Esophagus squamous epithelium (tissue), 5 donors: Measurements from ENCODE around the gene RELL1. TPM values are rescaled to one million over a fixed set of nuclear protein-coding genes. Genes with fewer than 3 reads are reported as not detected.

Experiments
- DNase-seq: peaks from one replicate; lab custom pipeline; 2025; lab: John Stamatoyannopoulos, UW
- H3K27ac ChIP-seq, 4 donors: fragments of 200-600 bp; sonication (generic); one replicate each; pipeline ENCODE4 v1.5.1; 2016 to 2019; ENCODE audit warnings: mild to moderate bottlenecking in 1 of 4
- H3K27me3 ChIP-seq, 4 donors: fragments of 200-600 bp; sonication (generic); 1 replicate in 3 of 4; 2 replicates in 1 of 4; pipeline versions ENCODE4 v1.5.1 to v1.6.0; 2017 to 2021; ENCODE audit warnings: antibody characterized with exemption in 1 of 4
- H3K36me3 ChIP-seq, 3 donors: fragments of 200-600 bp; sonication (generic); one replicate each; pipeline ENCODE4 v1.5.1; 2016 to 2019
- H3K4me1 ChIP-seq, 3 donors: fragments of 200-600 bp; sonication (generic); one replicate each; pipeline ENCODE4 v1.5.1; 2017 to 2019
- H3K4me3 ChIP-seq, 4 donors: fragments of 200-600 bp; sonication (generic); 1 replicate in 3 of 4; 2 replicates in 1 of 4; pipeline ENCODE4 v1.5.1; 2016 to 2019; ENCODE audit warnings: mild to moderate bottlenecking in 2 of 4, moderate library complexity in 1 of 4
- H3K9me3 ChIP-seq, 3 donors: fragments of 200-600 bp; sonication (generic); one replicate each; pipeline ENCODE4 v1.5.1; 2016 to 2019
- CTCF ChIP-seq, 6 experiments: fragments of 450-650 bp in 4 of 6; fragments of 200-600 bp in 2 of 6; sonication (generic) in 2 of 6; IDR thresholded peaks; one replicate each; pipeline ENCODE4 v1.5.1; 2016 to 2019; ENCODE audit warnings: antibody characterized with exemption in 6 of 6, mild to moderate bottlenecking in 4 of 6, moderate library complexity in 4 of 6
- POLR2A ChIP-seq, 4 donors: fragments of 450-650 bp; IDR thresholded peaks; one replicate each; pipeline ENCODE4 v1.6.1; 2017; ENCODE audit warnings: antibody characterized with exemption in 4 of 4, mild to moderate bottlenecking in 4 of 4, moderate library complexity in 3 of 4
- WGBS, 2 donors: methylation state at CpG; one replicate each; pipeline ENCODE4 v1.1.5; 2018; 5-methylcytosine and 5-hydroxymethylcytosine counted together
- intact Hi-C: fragments of 100-400 bp; cut with DNase I; formaldehyde crosslinking; loops from one replicate; pipeline ENCODE4 v1.15.0; 2022
- total RNA-seq, 4 donors: library from RNA; depleted of rRNA; stranded (reverse); fragments of >200 nt; gene quantifications; one replicate each; pipeline ENCODE4 v1.1.0, GENCODE V29; 2016
- donor health status: DM: yes; HTN: yes; CAD: no.

RELL1 gene
- total RNA-seq, 4 donors from 2014 or later, result 20.3 to 49.0 (median 32.6) TPM

- Histone ChIP-seq H3K4me3 (no peak overlapping the region), H3K4me1 (no peaks in the 10 kb centered on the region), H3K27ac (no peak overlapping the region), H3K9me3 (no peaks in the 10 kb centered on the region), H3K27me3 (no peaks in the 10 kb centered on the region), H3K36me3 (no peaks in the 10 kb centered on the region)
- intact Hi-C loops, result no loop called here
- DNase-seq, result no peak
- WGBS, 2 donors, result 64 to 87% methylated on average over 5 of the region's 5 CpGs
- no peak for TF ChIP-seq CTCF (IDR thresholded peaks at IDR 0.05)
- no peak for TF ChIP-seq POLR2A (IDR thresholded peaks at IDR 0.05)
These were observed 7.4 kb upstream of the RELL1 start for GRCh38 chr4:37693450-37694190.

GRCh38 chr4:37693030-37693429 lies 6.9 kb upstream of the RELL1 start:
- no peak for DNase-seq
- Histone ChIP-seq H3K9me3 (no peaks in the 10 kb centered on the region), H3K4me3 (no peak overlapping the region), H3K4me1 (no peaks in the 10 kb centered on the region), H3K36me3 (no peaks in the 10 kb centered on the region), H3K27me3 (no peaks in the 10 kb centered on the region), H3K27ac (no peak overlapping the region)
- TF ChIP-seq CTCF (IDR thresholded peaks at IDR 0.05) (no peak), POLR2A (IDR thresholded peaks at IDR 0.05) (no peak)
- 78 to 95% methylated on average over 2 of the region's 2 CpGs for WGBS, 2 donors
- intact Hi-C loops, result no loop called here

GRCh38 chr4:37690976-37691375 lies 4.8 kb upstream of the RELL1 start:
- Histone ChIP-seq H3K9me3 (no peaks in the 10 kb centered on the region), H3K27me3 (no peaks in the 10 kb centered on the region), H3K4me1 (peaks cover 0 to 8% (median 6%) of the 10 kb centered on the region in 3 donors), H3K27ac (no peak overlapping the region), H3K36me3 (no peaks in the 10 kb centered on the region), H3K4me3 (no peak overlapping the region)
- TF ChIP-seq POLR2A (IDR thresholded peaks at IDR 0.05), result no peak
- no peak for TF ChIP-seq CTCF (IDR thresholded peaks at IDR 0.05)
- no peak for DNase-seq
- WGBS, 2 donors, result 82 to 90% methylated on average over 3 of the region's 3 CpGs
- intact Hi-C loops, result no loop called here

- 65 to 93% methylated on average over 1 of the region's 1 CpG for WGBS, 2 donors
These were observed 3.3 kb upstream of the RELL1 start for GRCh38 chr4:37689353-37690095.

More at GRCh38 chr4:37689353-37690095, 3.3 kb upstream of the RELL1 start:
- no peak overlapping the region for H3K4me3 ChIP-seq
- peaks cover 4 to 17% (median 14%) of the 10 kb centered on the region in 3 donors for H3K4me1 ChIP-seq
- intact Hi-C loops, result no loop called here
- no peaks in the 10 kb centered on the region for H3K36me3 ChIP-seq
- no peaks in the 10 kb centered on the region for H3K27me3 ChIP-seq
- no peak overlapping the region for H3K27ac ChIP-seq
- H3K9me3 ChIP-seq, result no peaks in the 10 kb centered on the region
- DNase-seq, result no peak
- TF ChIP-seq POLR2A (IDR thresholded peaks at IDR 0.05), result no peak
- TF ChIP-seq CTCF (IDR thresholded peaks at IDR 0.05), result no peak
